ENCODE measurements around the gene KCNJ18. TPM values are rescaled to one million over a fixed set of nuclear protein-coding genes. Genes with fewer than 3 reads are reported as not detected.
"Not testable (repeated sequence)": the region's sequence is repeated elsewhere in the genome, so short reads cannot be mapped to it uniquely, and the experiment has no call there.

The KCNJ18 gene
- polyA plus RNA-seq, 2 of the 4 experiments (the other 2 are of a cell fraction), result not detected

- POLR2A ChIA-PET, result not testable (repeated sequence)
These were observed 28.2 kb downstream of the KCNJ18 start for GRCh38 chr17:21720566-21720965.

GRCh38 chr17:21722268-21722667, 29.9 kb downstream of the KCNJ18 start:
- CTCF ChIA-PET, ATAC-seq: not testable (repeated sequence)
- WGBS (ENCODE audit: missing lambda C conversion rate), result 6% methylated on average over 7 of the region's 7 CpGs

More at GRCh38 chr17:21720566-21720965, 28.2 kb downstream of the KCNJ18 start:
- DNase-seq (ENCODE audit: low read depth in 1 of 2, low spot score in 1 of 2); H3K9me3 ChIP-seq; ATAC-seq; H3K27ac ChIP-seq; H3K4me2 ChIP-seq; H3K4me3 ChIP-seq; FAIRE-seq; H3K4me1 ChIP-seq: not testable (repeated sequence)
- CTCF ChIA-PET, result interaction anchor here (0.8 kb wide), 1 partner anchor 265 kb away, joined by 3 read pairs; no protein-coding TSS in a partner anchor
- 10% methylated on average over 8 of the region's 8 CpGs for WGBS (ENCODE audit: missing lambda C conversion rate)

GRCh38 chr17:21724216-21725006, 32.1 kb downstream of the KCNJ18 start:
- H3K4me3 ChIP-seq; H3K4me2 ChIP-seq; DNase-seq (ENCODE audit: low read depth in 1 of 2, low spot score in 1 of 2); POLR2A ChIA-PET; H3K27ac ChIP-seq; H3K9me3 ChIP-seq; CTCF ChIA-PET; FAIRE-seq; H3K4me1 ChIP-seq: not testable (repeated sequence)
- peak; percentile 41 to 82; a peak in 4 of 6 replicates for ATAC-seq
- WGBS (ENCODE audit: missing lambda C conversion rate), result 10% methylated on average over 6 of the region's 6 CpGs

More at GRCh38 chr17:21722268-21722667, 29.9 kb downstream of the KCNJ18 start:
- H3K27ac ChIP-seq; H3K4me3 ChIP-seq; H3K4me2 ChIP-seq; DNase-seq (ENCODE audit: low read depth in 1 of 2, low spot score in 1 of 2); H3K9me3 ChIP-seq; POLR2A ChIA-PET; H3K4me1 ChIP-seq; FAIRE-seq: not testable (repeated sequence)

DNA sequence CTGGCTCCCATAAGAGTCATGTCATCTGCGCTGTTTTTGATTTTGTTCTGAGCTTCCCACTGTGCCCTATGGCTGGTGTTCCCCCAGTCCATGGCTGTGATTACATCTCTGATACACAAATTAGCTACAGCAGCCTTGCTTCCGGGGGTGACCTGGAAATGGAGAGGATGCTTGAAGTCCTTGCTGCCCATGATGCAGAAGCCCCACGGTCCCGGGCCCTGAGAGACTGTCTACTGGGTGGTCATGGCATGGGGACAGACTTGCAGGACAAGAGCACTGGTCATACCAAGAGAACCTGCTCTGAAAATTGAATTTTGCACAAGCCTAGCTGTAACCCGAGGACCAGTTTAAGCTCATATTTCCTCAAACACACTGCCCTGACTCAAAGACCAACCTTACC, 38.8 kb downstream of the KCNJ18 start:
- CTCF ChIA-PET; H3K27ac ChIP-seq; H3K4me1 ChIP-seq; POLR2A ChIA-PET; FAIRE-seq; ATAC-seq; H3K4me2 ChIP-seq; H3K4me3 ChIP-seq; DNase-seq (ENCODE audit: low read depth in 1 of 2, low spot score in 1 of 2); H3K9me3 ChIP-seq: not testable (repeated sequence)
- WGBS (ENCODE audit: missing lambda C conversion rate), result 40% methylated on average over 5 of the region's 5 CpGs

GRCh38 chr17:21733931-21734330, 41.6 kb downstream of the KCNJ18 start:
- H3K4me3 ChIP-seq; DNase-seq (ENCODE audit: low read depth in 1 of 2, low spot score in 1 of 2); H3K4me2 ChIP-seq; H3K4me1 ChIP-seq; FAIRE-seq; CTCF ChIA-PET; ATAC-seq; H3K27ac ChIP-seq; POLR2A ChIA-PET; H3K9me3 ChIP-seq: not testable (repeated sequence)
- 17% methylated on average over 3 of the region's 3 CpGs for WGBS (ENCODE audit: missing lambda C conversion rate)

DNA sequence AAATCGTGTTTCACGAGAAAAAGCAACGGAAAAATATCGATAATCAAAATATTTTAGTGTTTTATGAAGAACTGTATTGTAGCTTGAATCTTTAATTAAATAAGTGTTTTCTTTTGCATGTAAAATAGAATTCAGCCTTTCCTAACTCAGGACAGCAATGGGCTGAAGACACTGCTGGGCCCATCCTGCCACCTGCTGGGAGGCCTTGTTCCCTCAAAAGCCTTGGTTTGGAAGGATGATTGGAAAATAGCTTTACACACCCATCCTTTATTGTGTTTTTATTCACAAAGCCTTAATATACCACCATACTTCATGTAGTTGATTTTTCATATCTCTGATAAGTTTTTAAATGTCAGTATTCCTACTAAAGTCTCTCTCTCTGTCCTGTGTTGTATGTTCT, 43.5 kb downstream of the KCNJ18 start:
- H3K4me3 ChIP-seq; H3K4me2 ChIP-seq; H3K9me3 ChIP-seq; FAIRE-seq; DNase-seq (ENCODE audit: low read depth in 1 of 2, low spot score in 1 of 2); CTCF ChIA-PET; POLR2A ChIA-PET; H3K4me1 ChIP-seq; H3K27ac ChIP-seq: not testable (repeated sequence)
- 55% methylated on average over 4 of the region's 4 CpGs for WGBS (ENCODE audit: missing lambda C conversion rate)
- TF ChIP-seq, protein P1, sequence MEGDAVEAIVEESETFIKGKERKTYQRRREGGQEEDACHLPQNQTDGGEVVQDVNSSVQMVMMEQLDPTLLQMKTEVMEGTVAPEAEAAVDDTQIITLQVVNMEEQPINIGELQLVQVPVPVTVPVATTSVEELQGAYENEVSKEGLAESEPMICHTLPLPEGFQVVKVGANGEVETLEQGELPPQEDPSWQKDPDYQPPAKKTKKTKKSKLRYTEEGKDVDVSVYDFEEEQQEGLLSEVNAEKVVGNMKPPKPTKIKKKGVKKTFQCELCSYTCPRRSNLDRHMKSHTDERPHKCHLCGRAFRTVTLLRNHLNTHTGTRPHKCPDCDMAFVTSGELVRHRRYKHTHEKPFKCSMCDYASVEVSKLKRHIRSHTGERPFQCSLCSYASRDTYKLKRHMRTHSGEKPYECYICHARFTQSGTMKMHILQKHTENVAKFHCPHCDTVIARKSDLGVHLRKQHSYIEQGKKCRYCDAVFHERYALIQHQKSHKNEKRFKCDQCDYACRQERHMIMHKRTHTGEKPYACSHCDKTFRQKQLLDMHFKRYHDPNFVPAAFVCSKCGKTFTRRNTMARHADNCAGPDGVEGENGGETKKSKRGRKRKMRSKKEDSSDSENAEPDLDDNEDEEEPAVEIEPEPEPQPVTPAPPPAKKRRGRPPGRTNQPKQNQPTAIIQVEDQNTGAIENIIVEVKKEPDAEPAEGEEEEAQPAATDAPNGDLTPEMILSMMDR (IDR thresholded peaks at IDR 0.05), result 0 out of 3 replicates have a peak, but pooled peaks have one; percentile 13
- peak in 1 of 2 experiments; percentile 18; a peak in 1 of 5 replicates for TF ChIP-seq RAD21 (conservative IDR thresholded peaks at IDR 0.05 in 1 of 2, IDR thresholded peaks at IDR 0.05 in 1 of 2)
- ATAC-seq, result peak; percentile 49 to 69; a peak in 3 of 6 replicates

DNA sequence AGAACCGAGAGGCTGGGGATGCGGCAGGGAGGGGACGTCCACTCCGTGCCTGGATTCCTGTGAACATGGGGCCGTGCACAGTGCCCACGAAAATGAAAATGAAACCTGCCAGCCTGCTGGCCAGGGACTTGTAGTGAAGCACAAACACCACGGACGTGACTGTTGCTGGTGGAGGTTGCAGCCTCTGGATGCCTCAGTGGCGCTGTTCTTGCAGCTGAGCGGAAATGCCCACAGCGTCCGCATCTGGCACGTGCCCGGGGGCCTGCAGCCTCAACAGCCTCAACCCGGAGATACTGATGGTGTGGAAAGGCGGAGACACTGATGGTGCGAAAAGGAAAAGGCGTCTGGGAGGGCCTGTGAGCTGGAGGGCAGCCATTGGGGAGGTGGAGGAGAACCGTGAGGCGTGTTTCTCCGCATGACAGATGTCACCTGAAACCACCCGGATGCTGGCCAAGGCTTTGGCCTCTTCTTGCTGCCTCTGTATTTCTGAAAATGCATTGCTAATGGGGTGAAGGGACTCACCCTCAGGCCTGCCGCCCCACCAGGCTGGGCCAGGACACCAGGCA, 44.8 kb downstream of the KCNJ18 start:
- H3K4me3 ChIP-seq; ATAC-seq; H3K27ac ChIP-seq; H3K4me2 ChIP-seq; POLR2A ChIA-PET; H3K4me1 ChIP-seq; FAIRE-seq; CTCF ChIA-PET; H3K9me3 ChIP-seq; DNase-seq (ENCODE audit: low read depth in 1 of 2, low spot score in 1 of 2): not testable (repeated sequence)
- 57% methylated on average over 23 of the region's 23 CpGs for WGBS (ENCODE audit: missing lambda C conversion rate)

GRCh38 chr17:21738241-21738640, 45.9 kb downstream of the KCNJ18 start:
- H3K27ac ChIP-seq; FAIRE-seq; H3K4me3 ChIP-seq; POLR2A ChIA-PET; H3K4me1 ChIP-seq; H3K9me3 ChIP-seq; DNase-seq (ENCODE audit: low read depth in 1 of 2, low spot score in 1 of 2); H3K4me2 ChIP-seq; ATAC-seq; CTCF ChIA-PET: not testable (repeated sequence)
- 22% methylated on average over 2 of the region's 4 CpGs for WGBS (ENCODE audit: missing lambda C conversion rate)

- ATAC-seq; H3K4me1 ChIP-seq; CTCF ChIA-PET; H3K27ac ChIP-seq; H3K9me3 ChIP-seq; POLR2A ChIA-PET; H3K4me2 ChIP-seq; H3K4me3 ChIP-seq; FAIRE-seq; DNase-seq (ENCODE audit: low read depth in 1 of 2, low spot score in 1 of 2): not testable (repeated sequence)
- WGBS (ENCODE audit: missing lambda C conversion rate), result 62% methylated on average over 3 of the region's 8 CpGs
These were observed 46.7 kb downstream of the KCNJ18 start for GRCh38 chr17:21738877-21739474.

GRCh38 chr17:21739485-21739884, 47.2 kb downstream of the KCNJ18 start:
- H3K4me2 ChIP-seq; H3K4me3 ChIP-seq; CTCF ChIA-PET; DNase-seq (ENCODE audit: low read depth in 1 of 2, low spot score in 1 of 2); POLR2A ChIA-PET; ATAC-seq; FAIRE-seq; H3K4me1 ChIP-seq; H3K27ac ChIP-seq; H3K9me3 ChIP-seq: not testable (repeated sequence)
- WGBS (ENCODE audit: missing lambda C conversion rate), result 42% methylated on average over 6 of the region's 7 CpGs
